OCI-LY1 (cell line): Measurements from ENCODE around the gene RBM7.

ENCODE experiments used
- H2AFZ ChIP-seq: fragments of 200-600 bp; sonication (generic), shearing (Covaris generic); 2 replicates; pipeline ENCODE4 v1.6.0; 2014; ENCODE audit warnings: antibody characterized with exemption, mild to moderate bottlenecking, low read length
- H3F3A ChIP-seq: fragments of 200-600 bp; sonication (generic), shearing (Covaris generic); 2 replicates; pipeline ENCODE4 v1.6.0; 2014; ENCODE audit warnings: mild to moderate bottlenecking, antibody characterized with exemption, low read length, moderate library complexity; ENCODE audit not compliant: insufficient read depth
- H3K27ac ChIP-seq: fragments of 200-600 bp; sonication (generic); 2 replicates; pipeline ENCODE4 v1.5.1; 2014; ENCODE audit warnings: low read length, mixed run types, mild to moderate bottlenecking, low read depth; ENCODE audit not compliant: poor library complexity, severe bottlenecking
- H3K27me3 ChIP-seq: fragments of 200-600 bp; sonication (generic); 2 replicates; pipeline ENCODE4 v1.6.0; 2014; ENCODE audit warnings: antibody characterized with exemption, mild to moderate bottlenecking, low read length, moderate library complexity; ENCODE audit not compliant: insufficient read depth
- H3K36me3 ChIP-seq: fragments of 200-600 bp; sonication (generic); 2 replicates; pipeline ENCODE4 v1.6.1; 2014; ENCODE audit warnings: mild to moderate bottlenecking, antibody characterized with exemption, low read length, moderate library complexity, mixed read lengths; ENCODE audit not compliant: insufficient read depth
- H3K4me1 ChIP-seq: fragments of 200-600 bp; sonication (generic); 2 replicates; pipeline ENCODE4 v1.5.1; 2014; ENCODE audit warnings: mild to moderate bottlenecking, low read length, moderate library complexity; ENCODE audit not compliant: insufficient read depth, severe bottlenecking
- H3K4me2 ChIP-seq: fragments of 200-600 bp; sonication (generic), shearing (Covaris generic); 2 replicates; pipeline ENCODE4 v1.6.1; 2014; ENCODE audit warnings: low read length
- H3K4me3 ChIP-seq: fragments of 200-600 bp; sonication (generic); 2 replicates; pipeline ENCODE4 v1.5.1; 2014; ENCODE audit warnings: low read length, low read depth, mild to moderate bottlenecking, mixed read lengths; ENCODE audit not compliant: poor library complexity, severe bottlenecking
- H3K79me2 ChIP-seq: fragments of 200-600 bp; shearing (Covaris generic); 2 replicates; pipeline ENCODE4 v1.6.1; 2016; ENCODE audit warnings: mixed run types, low read length, mixed read lengths; ENCODE audit not compliant: insufficient read depth
- H3K9ac ChIP-seq: fragments of 200-600 bp; sonication (generic), shearing (Covaris generic); 2 replicates; pipeline ENCODE4 v1.6.1; 2014; ENCODE audit warnings: mild to moderate bottlenecking, low read length, mixed read lengths
- H3K9me2 ChIP-seq: fragments of 200-600 bp; sonication (generic), shearing (Covaris generic); 2 replicates; pipeline ENCODE4 v1.6.1; 2014; ENCODE audit warnings: low read depth, mild to moderate bottlenecking, low read length, mixed read lengths
- H3K9me3 ChIP-seq: fragments of 200-600 bp; shearing (Covaris generic); 2 replicates; pipeline ENCODE4 v1.6.1; 2014; ENCODE audit warnings: low read length, mixed read lengths
- H4K20me1 ChIP-seq: fragments of 200-600 bp; sonication (generic), shearing (Covaris generic); 2 replicates; pipeline ENCODE4 v1.6.0; 2016; ENCODE audit warnings: mild to moderate bottlenecking, low read length; ENCODE audit not compliant: insufficient read depth
- EZH2 ChIP-seq: fragments of 200-600 bp; sonication (generic), shearing (Covaris generic); IDR thresholded peaks from 2 replicates; pipeline ENCODE4 v1.8.0; 2017; ENCODE audit warnings: borderline replicate concordance, mixed run types, mild to moderate bottlenecking, antibody characterized with exemption, low read length, moderate library complexity, mixed read lengths
- TF ChIP-seq, protein P1 (sequence below): fragments of 200-600 bp; sonication (generic), shearing (Covaris generic); IDR thresholded peaks from 2 replicates; pipeline ENCODE4 v1.5.1; 2017; ENCODE audit warnings: mild to moderate bottlenecking, antibody characterized with exemption, low read length, moderate library complexity, mixed read lengths

The RBM7 gene

DNA sequence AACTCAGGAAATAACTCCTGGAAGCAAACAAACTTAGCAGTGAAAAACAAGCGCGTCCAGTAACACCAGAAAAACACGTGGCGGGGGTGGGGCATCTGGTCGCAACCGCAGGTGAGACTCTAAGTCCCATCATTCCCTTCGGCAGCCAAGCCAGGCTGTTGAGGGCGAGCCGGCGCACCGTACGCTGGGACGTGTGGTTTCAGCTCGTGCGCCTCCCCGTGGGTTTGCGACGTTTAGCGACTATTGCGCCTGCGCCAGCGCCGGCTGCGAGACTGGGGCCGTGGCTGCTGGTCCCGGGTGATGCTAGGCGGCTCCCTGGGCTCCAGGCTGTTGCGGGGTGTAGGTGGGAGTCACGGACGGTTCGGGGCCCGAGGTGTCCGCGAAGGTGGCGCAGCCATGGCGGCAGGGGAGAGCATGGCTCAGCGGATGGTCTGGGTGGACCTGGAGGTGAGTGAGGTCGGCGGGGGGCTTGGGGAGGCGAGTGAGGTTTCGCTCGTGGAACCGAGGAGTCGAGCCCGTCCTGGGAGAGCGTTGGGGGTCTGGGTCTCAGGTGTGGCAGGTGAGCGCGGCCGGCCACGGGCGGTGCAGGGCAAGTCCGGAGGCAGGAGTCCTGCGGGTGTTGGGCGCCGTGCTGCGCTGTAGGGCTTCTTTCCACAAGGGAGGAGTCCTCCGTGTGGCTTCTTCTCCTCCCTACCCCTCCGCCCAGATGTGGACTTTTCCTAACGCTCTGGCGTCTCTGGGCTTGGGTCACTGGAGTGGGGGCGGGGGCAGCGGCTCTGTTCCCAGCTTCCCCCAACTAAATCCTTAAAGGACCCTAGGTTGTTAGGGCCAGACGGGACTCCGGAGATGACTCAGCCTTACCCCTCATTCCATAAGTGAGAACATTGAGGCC is 39.0 kb downstream of the RBM7 start, which contains the start of gene REXO2:
REXO2 (plus strand) TSS at position 239 of the 892 bp plus-strand sequence; CDS start at position 301, 62 bp downstream.
- Histone ChIP-seq H3K27ac (no peak within 1 kb of the TSS), H3K36me3 (peaks cover 5% of the 10 kb centered on the region), H3K79me2 (peaks cover 15% of the 10 kb centered on the region), H4K20me1 (no peaks in the 10 kb centered on the region), H3K9ac (peak within 1 kb of the TSS; percentile 78), H3K4me2 (peak within 1 kb of the TSS; percentile 91), H3K4me3 (peak within 1 kb of the TSS; percentile 87), H3K4me1 (peaks cover 25% of the 10 kb centered on the region), H3K27me3 (no peaks in the 10 kb centered on the region), H2AFZ (0 out of 2 replicates have a peak within 1 kb of the TSS, but pooled peaks have one; percentile 6), H3F3A (no peaks in the 10 kb centered on the region), H3K9me2 (no peaks in the 10 kb centered on the region), H3K9me3 (no peaks in the 10 kb centered on the region)
- no peak for TF ChIP-seq EZH2
- TF ChIP-seq, protein P1, sequence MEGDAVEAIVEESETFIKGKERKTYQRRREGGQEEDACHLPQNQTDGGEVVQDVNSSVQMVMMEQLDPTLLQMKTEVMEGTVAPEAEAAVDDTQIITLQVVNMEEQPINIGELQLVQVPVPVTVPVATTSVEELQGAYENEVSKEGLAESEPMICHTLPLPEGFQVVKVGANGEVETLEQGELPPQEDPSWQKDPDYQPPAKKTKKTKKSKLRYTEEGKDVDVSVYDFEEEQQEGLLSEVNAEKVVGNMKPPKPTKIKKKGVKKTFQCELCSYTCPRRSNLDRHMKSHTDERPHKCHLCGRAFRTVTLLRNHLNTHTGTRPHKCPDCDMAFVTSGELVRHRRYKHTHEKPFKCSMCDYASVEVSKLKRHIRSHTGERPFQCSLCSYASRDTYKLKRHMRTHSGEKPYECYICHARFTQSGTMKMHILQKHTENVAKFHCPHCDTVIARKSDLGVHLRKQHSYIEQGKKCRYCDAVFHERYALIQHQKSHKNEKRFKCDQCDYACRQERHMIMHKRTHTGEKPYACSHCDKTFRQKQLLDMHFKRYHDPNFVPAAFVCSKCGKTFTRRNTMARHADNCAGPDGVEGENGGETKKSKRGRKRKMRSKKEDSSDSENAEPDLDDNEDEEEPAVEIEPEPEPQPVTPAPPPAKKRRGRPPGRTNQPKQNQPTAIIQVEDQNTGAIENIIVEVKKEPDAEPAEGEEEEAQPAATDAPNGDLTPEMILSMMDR = no peak

DNA sequence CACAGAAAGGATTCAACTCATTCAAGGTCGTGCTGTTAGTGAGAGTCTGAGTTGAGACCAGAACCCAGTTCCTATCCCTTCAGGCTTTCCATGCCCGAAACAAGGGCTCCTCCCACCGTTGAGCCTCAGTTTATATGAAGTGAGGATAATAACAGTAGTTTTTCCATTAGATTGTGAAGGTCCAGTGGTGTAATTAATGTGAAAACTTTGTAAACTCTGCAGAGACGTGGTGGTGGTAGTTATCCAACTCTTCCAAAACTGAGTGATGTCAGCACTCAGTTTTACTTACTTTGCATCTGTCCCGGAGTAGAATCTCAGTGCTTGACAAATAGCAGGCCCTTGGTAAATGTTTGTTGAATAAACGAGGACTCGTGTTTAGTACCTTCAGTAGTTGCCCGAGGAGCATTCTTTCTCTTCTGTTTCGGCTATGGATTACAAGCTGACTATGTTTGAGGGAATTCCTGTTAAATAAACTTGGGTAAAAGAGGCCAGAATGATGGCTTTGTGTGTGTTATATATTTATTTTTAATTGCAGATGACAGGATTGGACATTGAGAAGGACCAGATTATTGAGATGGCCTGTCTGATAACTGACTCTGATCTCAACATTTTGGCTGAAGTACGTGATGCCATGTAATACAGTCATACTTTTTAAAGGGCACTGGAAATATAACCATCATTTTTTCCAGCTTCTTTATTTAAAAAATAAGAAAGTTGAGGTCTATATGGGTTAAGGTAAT is 39.8 kb downstream of the RBM7 start:
- no peaks in the 10 kb centered on the region for H3K9me3 ChIP-seq
- peak overlapping the region; percentile 91 for H3K4me2 ChIP-seq
- H2AFZ ChIP-seq = no peak overlapping the region
- no peaks in the 10 kb centered on the region for H3K9me2 ChIP-seq
- TF ChIP-seq EZH2 = no peak
- TF ChIP-seq, protein P1 = no peak
- H3K4me3 ChIP-seq = peak overlapping the region; percentile 87
- no peaks in the 10 kb centered on the region for H4K20me1 ChIP-seq
- no peak overlapping the region for H3K27ac ChIP-seq
- peaks cover 8% of the 10 kb centered on the region for H3K36me3 ChIP-seq
- no peaks in the 10 kb centered on the region for H3F3A ChIP-seq
- H3K4me1 ChIP-seq = peaks cover 25% of the 10 kb centered on the region
- H3K27me3 ChIP-seq = no peaks in the 10 kb centered on the region
- H3K9ac ChIP-seq = peak overlapping the region; percentile 78
- peaks cover 15% of the 10 kb centered on the region for H3K79me2 ChIP-seq

DNA sequence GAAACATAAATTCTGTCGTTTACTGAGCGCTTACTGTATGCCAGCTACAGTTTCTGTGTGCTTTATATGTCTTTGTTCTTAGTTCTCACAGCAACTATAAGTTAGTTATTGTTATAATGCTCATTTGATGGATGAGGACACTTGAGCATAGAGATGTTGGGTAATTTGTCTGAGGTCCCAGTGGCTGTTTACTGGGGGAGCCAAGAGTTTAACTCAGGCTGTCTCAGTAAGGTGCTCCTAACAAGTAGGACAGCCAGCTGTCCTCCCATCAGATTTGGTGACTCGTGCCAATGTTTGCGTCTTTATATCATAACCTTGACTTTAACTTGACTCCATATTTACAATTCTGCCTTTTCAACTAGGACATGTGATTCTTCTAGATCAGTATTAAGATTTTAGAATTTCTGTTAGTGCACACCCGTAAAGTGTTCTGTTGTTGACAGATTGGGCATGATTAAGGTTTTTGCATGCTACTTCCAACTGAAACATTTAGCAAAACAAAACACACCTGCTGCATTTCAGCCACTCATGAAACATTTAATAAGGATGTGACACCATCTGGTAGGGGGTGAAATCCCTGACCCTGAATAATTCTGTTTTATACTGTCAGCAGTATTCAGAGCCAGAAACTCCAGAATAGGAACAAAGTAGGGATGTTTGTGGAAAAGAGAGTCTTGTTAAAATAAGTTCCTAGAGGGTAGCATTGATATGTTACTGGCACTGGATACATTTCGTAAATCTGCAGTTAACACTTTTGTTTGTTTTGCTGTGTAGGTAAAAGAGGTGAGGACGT is 40.7 kb downstream of the RBM7 start:
- H3K27me3 ChIP-seq = no peaks in the 10 kb centered on the region
- peaks cover 14% of the 10 kb centered on the region for H3K36me3 ChIP-seq
- no peaks in the 10 kb centered on the region for H4K20me1 ChIP-seq
- H3F3A ChIP-seq = no peaks in the 10 kb centered on the region
- H3K9ac ChIP-seq = no peak overlapping the region; the same call in 1 of the 2 replicates
- no peak overlapping the region for H2AFZ ChIP-seq
- no peak for TF ChIP-seq EZH2
- TF ChIP-seq, protein P1 = no peak
- H3K9me2 ChIP-seq = no peaks in the 10 kb centered on the region
- H3K79me2 ChIP-seq = peaks cover 15% of the 10 kb centered on the region
- peaks cover 25% of the 10 kb centered on the region for H3K4me1 ChIP-seq
- peak overlapping the region; percentile 28 for H3K4me3 ChIP-seq
- H3K9me3 ChIP-seq = no peaks in the 10 kb centered on the region
- peak overlapping the region; percentile 91 for H3K4me2 ChIP-seq
- no peak overlapping the region for H3K27ac ChIP-seq
